GM12892 (cell line): ENCODE measurements around the gene SPPL2C.

Experiments
- POLR2A ChIP-seq: IDR thresholded peaks from 2 replicates; pipeline ENCODE4 v1.6.1; 2011; ENCODE audit warnings: low read depth, low read length, control low read depth
- POLR2AphosphoS5 ChIP-seq: IDR thresholded peaks from 2 replicates; pipeline ENCODE4 v1.6.1; 2011; ENCODE audit warnings: low read depth, low read length, control low read depth
- TAF1 ChIP-seq: IDR thresholded peaks from 2 replicates; pipeline ENCODE4 v1.6.1; 2011; ENCODE audit warnings: low read depth, mild to moderate bottlenecking, control low read depth, low read length, borderline replicate concordance

GRCh38 chr17:45855691-45856336 lies 11.1 kb downstream of the SPPL2C start:
- TF ChIP-seq POLR2AphosphoS5, result no peak
- TF ChIP-seq POLR2A, result no peak
- TF ChIP-seq TAF1, result no peak
